GM12873 (cell line): ENCODE data around the gene MS4A18.

Experiments used
- CTCF ChIP-seq: IDR thresholded peaks from 2 replicates; pipeline ENCODE4 v1.5.1; 2012; ENCODE audit warnings: low read depth, mild to moderate bottlenecking, moderate library complexity, low read length, control low read depth; ENCODE audit not compliant: insufficient read depth; ENCODE audit errors: missing control alignments

MS4A18 gene

GRCh38 chr11:60791153-60791933, 66.8 kb downstream of the MS4A18 start:
- no peak for TF ChIP-seq CTCF

- TF ChIP-seq CTCF = no peak
Measured at GRCh38 chr11:60792521-60792920, 68.0 kb downstream of the MS4A18 start.
